ENCODE measurements around the gene HOXC6. TPM values are rescaled to one million over a fixed set of nuclear protein-coding genes. Genes with fewer than 3 reads are reported as not detected.

Gene HOXC6
- 2.6 TPM for total RNA-seq

DNA sequence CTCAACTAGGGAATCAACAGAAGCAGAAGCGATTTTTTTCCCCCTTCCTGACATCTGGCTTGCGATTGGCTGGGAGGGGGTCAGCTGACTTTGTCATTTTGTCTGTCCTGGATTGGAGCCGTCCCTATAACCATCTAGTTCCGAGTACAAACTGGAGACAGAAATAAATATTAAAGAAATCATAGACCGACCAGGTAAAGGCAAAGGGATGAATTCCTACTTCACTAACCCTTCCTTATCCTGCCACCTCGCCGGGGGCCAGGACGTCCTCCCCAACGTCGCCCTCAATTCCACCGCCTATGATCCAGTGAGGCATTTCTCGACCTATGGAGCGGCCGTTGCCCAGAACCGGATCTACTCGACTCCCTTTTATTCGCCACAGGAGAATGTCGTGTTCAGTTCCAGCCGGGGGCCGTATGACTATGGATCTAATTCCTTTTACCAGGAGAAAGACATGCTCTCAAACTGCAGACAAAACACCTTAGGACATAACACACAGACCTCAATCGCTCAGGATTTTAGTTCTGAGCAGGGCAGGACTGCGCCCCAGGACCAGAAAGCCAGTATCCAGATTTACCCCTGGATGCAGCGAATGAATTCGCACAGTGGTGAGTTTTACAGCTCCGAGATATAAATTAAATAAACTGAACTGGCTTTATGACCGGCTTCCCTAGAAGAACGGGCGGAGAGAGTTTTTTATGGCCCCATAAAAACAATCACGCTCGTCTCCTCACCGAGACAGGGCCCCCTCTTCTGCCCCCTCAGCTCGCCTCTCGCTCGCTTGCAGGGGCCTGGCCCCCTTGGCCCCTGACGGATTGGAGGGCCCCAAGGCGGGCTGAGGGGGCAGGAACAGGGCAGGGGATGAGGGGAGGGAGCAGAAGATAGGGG, at the start of gene HOXC6:
HOXC6 (plus strand) TSS at position 127 of the 888 bp plus-strand sequence; CDS start at position 209, 82 bp downstream.
- Histone ChIP-seq H3K4me3 (ENCODE audit: low read length in 3 of 3) (peak within 1 kb of the TSS; percentile 73 to 77 (median 76)), H3K9me3 (ENCODE audit: control insufficient read depth in 3 of 3, low read length in 3 of 3) (no peaks in the 10 kb centered on the region), H3K9ac (ENCODE audit: low read depth in 1 of 3, low read length in 3 of 3) (peak within 1 kb of the TSS; percentile 79 to 88 (median 85)), H3K36me3 (ENCODE audit: control insufficient read depth in 3 of 3, insufficient read depth in 3 of 3, low read length in 3 of 3) (peaks cover 0 to 3% (median 2%) of the 10 kb centered on the region in 3 donors), H3K27ac (ENCODE audit: low read depth, low read length) (peak within 1 kb of the TSS; percentile 99), H3K27me3 (ENCODE audit: control insufficient read depth in 3 of 3, insufficient read depth in 3 of 3, low read length in 3 of 3) (peaks cover 3 to 5% (median 4%) of the 10 kb centered on the region in 3 donors), H3K4me1 (ENCODE audit: control insufficient read depth in 3 of 3, insufficient read depth in 3 of 3, low read length in 3 of 3) (peaks cover 52 to 63% (median 59%) of the 10 kb centered on the region in 3 donors)

DNA sequence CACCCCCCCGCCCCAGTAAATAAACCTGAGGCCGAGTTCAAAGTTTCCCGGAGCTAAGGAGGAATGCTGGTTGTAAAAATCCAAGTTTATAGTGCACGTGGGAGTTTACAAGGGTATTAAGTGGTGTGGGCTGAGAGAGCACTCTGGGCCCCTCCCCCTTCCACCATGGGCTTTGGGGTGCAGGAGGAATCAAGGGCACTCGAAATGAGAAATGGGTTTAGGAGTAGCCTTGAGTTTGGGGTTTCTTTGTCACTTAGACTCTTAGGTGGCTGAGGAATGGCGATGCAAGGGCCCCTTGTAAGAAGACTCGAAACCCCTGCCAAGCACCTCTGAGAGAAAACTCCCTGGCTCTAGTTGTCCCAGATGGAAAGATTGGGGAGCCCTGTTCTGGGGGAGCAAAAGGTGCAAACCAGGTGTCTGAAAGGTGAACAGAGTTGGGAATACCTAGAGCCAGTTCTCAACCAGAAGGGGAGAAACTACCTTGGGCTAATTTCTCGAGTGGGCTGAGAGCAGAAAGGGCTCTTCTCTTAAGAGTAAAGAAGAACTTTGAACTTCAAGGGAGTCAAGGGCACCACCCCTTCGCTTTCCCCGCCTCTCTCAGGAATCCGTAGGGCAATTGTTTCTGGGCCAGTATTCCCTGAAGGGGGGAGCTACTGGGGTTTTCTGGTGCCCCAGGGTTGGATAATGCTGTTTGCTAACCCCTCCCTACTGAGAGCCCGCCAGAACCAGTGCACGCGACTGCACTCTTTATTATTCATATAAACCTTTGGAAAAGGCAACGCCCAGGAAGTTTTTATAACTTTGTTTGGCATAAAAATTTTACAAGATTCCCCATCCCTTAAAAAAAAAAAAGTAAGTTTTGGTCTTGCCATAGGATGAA, 49.5 kb upstream of the HOXC6 start:
- Histone ChIP-seq H3K9me3 (ENCODE audit: control insufficient read depth in 3 of 3, low read length in 3 of 3) (no peaks in the 10 kb centered on the region), H3K9ac (ENCODE audit: low read depth in 1 of 3, low read length in 3 of 3) (no peak overlapping the region), H3K4me1 (ENCODE audit: control insufficient read depth in 3 of 3, insufficient read depth in 3 of 3, low read length in 3 of 3) (peaks cover 24 to 49% (median 25%) of the 10 kb centered on the region in 3 donors), H3K27me3 (ENCODE audit: control insufficient read depth in 3 of 3, insufficient read depth in 3 of 3, low read length in 3 of 3) (peaks cover 33 to 90% (median 41%) of the 10 kb centered on the region in 3 donors), H3K36me3 (ENCODE audit: control insufficient read depth in 3 of 3, insufficient read depth in 3 of 3, low read length in 3 of 3) (no peaks in the 10 kb centered on the region), H3K27ac (ENCODE audit: low read depth, low read length) (peak overlapping the region; percentile 97), H3K4me3 (ENCODE audit: low read length in 3 of 3) (no peak overlapping the region)

DNA sequence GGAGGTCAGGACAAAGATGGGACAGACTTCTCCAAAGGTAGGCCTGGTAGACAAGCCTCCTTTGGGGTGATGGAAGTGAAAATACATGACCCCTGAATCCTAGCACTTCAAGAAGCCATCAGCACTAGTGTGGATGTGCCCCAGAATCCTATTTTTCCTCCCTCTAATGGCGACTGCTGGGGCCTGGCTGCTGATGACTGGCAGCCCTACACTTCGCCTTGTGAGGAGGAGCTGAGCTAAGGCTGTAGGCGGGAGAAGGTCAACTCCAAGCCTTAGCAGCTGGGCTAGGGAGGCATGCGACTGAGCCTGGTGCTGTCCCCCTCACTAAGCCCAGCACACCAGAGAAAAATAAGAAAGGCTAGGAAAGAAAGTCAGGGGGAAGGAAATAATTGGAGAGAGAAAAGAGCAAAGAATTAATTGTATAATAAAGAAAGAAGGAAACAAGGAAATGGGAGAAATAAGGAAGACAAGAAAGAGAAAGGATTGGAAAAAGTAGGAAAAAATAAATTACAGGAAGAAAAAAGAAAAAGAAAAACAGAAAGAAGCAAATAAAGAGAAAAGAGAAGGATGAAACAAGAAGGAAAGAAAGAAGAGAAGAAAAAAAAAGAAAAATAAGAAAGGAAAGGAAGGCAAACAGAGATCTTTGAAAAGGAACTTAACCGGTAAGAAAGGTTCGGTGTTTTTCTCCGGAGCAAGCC, 48.0 kb upstream of the HOXC6 start:
- H3K4me3 ChIP-seq (ENCODE audit: low read length in 3 of 3) = peak overlapping the region; percentile 6 to 70 (median 65)
- peak overlapping the region; percentile 97 for H3K27ac ChIP-seq (ENCODE audit: low read depth, low read length)
- no peaks in the 10 kb centered on the region for H3K36me3 ChIP-seq (ENCODE audit: control insufficient read depth in 3 of 3, insufficient read depth in 3 of 3, low read length in 3 of 3)
- H3K4me1 ChIP-seq (ENCODE audit: control insufficient read depth in 3 of 3, insufficient read depth in 3 of 3, low read length in 3 of 3) = peaks cover 23 to 56% (median 28%) of the 10 kb centered on the region in 3 donors
- no peaks in the 10 kb centered on the region for H3K9me3 ChIP-seq (ENCODE audit: control insufficient read depth in 3 of 3, low read length in 3 of 3)
- H3K27me3 ChIP-seq (ENCODE audit: control insufficient read depth in 3 of 3, insufficient read depth in 3 of 3, low read length in 3 of 3) = peaks cover 37 to 83% (median 40%) of the 10 kb centered on the region in 3 donors
- peak overlapping the region; percentile 84 to 97 (median 90) for H3K9ac ChIP-seq (ENCODE audit: low read depth in 1 of 3, low read length in 3 of 3)

DNA sequence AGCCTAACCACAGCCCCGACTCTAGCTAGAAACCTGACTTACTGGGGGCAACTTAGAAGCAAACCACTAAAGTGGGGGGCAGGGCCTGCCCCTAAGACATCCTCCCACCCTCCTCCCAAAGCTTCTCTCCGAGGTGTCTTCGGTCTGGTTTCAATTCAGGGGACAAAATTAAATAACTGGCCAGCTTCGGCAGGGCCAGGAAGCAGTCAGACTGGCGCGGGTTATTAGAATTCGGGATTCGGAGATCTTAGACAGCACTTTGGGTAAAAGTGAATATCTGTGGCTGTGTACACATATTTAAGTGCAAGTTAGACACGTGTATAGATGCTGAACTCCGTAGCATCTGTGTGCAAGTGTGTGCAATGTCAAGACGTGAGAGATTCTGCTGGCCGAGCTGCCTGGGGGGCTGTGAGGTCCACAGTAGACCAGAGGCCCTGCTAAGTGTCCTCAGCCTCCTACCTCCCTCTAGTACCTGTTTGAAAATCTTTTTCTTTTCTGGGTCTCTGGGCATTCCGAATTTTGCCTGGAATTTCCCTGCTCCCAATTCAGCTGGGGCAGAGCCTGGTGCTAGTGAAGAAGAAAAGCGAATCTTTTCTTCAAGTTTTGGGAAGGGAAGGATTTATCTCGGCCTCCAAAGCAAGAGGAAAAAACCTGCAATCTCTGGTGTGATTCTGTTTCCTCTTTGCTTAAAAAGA, 47.3 kb upstream of the HOXC6 start:
- peak overlapping the region in 2 of 3 donors; percentile 65 to 70 for H3K4me3 ChIP-seq (ENCODE audit: low read length in 3 of 3)
- peaks cover 31 to 76% (median 34%) of the 10 kb centered on the region in 3 donors for H3K27me3 ChIP-seq (ENCODE audit: control insufficient read depth in 3 of 3, insufficient read depth in 3 of 3, low read length in 3 of 3)
- H3K27ac ChIP-seq (ENCODE audit: low read depth, low read length) = peak overlapping the region; percentile 97
- no peaks in the 10 kb centered on the region for H3K9me3 ChIP-seq (ENCODE audit: control insufficient read depth in 3 of 3, low read length in 3 of 3)
- H3K9ac ChIP-seq (ENCODE audit: low read depth in 1 of 3, low read length in 3 of 3) = peak overlapping the region; percentile 84 to 97 (median 90)
- no peaks in the 10 kb centered on the region for H3K36me3 ChIP-seq (ENCODE audit: control insufficient read depth in 3 of 3, insufficient read depth in 3 of 3, low read length in 3 of 3)
- peaks cover 25 to 57% (median 25%) of the 10 kb centered on the region in 3 donors for H3K4me1 ChIP-seq (ENCODE audit: control insufficient read depth in 3 of 3, insufficient read depth in 3 of 3, low read length in 3 of 3)

DNA sequence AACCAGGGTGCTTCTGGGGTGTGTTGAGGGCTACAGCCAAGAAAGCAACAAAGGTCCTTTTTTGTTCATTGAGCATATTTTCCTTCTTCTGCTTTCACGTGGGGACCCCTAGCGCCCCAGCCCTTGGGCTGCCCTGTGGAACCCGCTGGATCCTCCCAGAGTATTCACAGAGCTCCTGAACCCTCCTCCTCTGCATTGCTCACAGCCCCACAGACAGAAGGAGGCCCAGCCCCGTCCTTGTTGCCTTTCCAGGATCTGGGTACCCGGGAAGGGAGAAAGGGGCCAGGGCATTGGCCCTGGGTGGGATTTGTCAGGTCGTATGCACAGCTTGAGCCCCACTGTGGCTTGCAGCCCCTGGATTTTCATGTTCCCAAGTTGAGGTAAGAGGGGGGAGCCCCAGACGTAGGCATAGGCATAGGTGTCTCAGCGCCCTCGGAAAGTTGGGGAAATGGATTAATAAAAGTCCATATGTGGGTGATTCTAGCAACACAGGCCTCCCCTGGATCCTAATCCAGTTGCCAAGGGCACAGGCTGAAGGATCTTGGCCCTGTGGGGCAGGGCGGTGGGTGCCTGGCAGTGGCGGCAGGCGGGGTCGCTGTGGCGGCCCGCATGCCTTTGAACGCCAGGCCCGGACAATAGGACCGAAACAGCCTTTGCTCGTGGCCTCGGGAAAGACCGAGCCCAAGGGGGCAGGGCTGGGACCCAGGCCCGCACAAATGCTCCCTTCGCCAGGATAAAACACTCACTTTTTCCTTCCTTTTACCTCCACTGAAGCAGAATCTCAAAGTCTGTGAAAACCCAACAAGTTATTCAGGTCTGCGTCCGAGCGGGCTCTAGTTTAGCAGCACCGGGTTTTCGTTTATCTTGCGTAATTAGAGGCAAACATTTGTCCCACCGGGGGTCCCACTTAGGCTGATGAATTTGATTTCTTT, 46.3 kb upstream of the HOXC6 start:
- Histone ChIP-seq H3K4me1 (ENCODE audit: control insufficient read depth in 3 of 3, insufficient read depth in 3 of 3, low read length in 3 of 3) (peaks cover 26 to 64% (median 26%) of the 10 kb centered on the region in 3 donors), H3K36me3 (ENCODE audit: control insufficient read depth in 3 of 3, insufficient read depth in 3 of 3, low read length in 3 of 3) (no peaks in the 10 kb centered on the region), H3K9ac (ENCODE audit: low read depth in 1 of 3, low read length in 3 of 3) (peak overlapping the region; percentile 84 to 97 (median 90)), H3K4me3 (ENCODE audit: low read length in 3 of 3) (peak overlapping the region; percentile 65 to 70 (median 70)), H3K9me3 (ENCODE audit: control insufficient read depth in 3 of 3, low read length in 3 of 3) (no peaks in the 10 kb centered on the region), H3K27me3 (ENCODE audit: control insufficient read depth in 3 of 3, insufficient read depth in 3 of 3, low read length in 3 of 3) (peaks cover 27 to 66% (median 39%) of the 10 kb centered on the region in 3 donors), H3K27ac (ENCODE audit: low read depth, low read length) (peak overlapping the region; percentile 97)

DNA sequence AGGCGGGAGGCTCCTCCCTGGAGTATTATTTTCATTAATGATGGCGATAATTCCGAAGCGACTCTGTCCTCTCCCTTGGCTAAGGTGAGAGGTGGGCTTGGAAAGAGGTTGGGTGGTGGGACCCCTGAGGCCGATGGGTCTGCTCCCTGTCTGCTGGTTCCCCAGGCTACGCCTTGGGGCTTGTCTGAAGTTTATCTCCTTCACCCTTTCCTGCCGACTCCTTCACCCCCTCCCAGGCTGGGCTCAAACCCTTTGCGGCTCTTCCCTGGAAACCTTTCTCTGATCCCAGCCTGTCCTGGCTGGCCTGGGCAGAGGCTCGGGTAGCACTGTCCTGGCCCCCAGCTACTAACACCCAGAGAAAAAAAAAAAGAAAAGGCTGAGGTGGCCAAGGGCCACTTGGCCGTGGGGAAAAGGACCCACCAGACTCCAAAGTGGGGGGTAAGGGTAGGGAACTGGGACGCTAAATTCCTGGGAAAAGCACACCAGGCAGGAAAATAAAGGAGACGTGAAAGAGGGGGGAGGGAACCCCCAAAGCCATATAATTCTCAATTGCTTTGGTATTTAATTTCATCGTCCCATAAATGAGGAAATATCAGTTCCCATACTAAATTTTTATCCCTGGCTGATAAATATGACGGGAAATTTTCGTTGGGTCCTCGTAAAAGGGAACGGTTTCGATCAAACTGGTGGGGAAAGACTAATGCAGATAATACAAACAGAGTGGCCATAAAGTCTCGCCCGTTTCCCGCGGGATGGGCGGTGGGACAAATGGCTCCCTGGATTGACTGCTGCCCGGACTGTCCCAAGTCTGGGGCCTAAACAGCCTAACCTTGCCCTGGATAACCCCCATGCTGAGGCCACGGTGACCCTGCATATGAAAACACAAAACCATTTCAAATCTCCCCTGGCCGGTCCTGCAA, 45.3 kb upstream of the HOXC6 start:
- H3K4me1 ChIP-seq (ENCODE audit: control insufficient read depth in 3 of 3, insufficient read depth in 3 of 3, low read length in 3 of 3) = peaks cover 34 to 73% (median 36%) of the 10 kb centered on the region in 3 donors
- peak overlapping the region; percentile 84 to 97 (median 88) for H3K9ac ChIP-seq (ENCODE audit: low read depth in 1 of 3, low read length in 3 of 3)
- peak overlapping the region; percentile 97 for H3K27ac ChIP-seq (ENCODE audit: low read depth, low read length)

DNA sequence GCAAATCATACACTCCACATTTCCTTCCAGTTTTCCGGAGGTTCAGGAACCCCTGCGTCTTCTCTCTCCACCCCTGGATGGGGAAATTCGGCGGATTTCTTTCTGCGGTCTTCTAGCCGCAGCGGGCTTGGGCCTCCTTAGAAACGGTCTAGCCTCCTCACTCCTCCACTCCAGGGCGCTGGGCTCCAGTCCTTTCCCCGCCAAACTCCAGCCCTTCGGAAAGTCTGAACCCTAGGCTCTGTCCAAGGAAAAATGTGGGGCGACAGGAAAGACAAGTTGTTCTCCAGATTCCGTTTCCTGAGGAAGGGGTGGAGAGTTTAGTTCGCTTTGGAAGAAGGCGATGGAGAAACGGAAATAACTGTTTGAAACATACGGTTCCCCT, 44.7 kb upstream of the HOXC6 start:
- Histone ChIP-seq H3K36me3 (ENCODE audit: control insufficient read depth in 3 of 3, insufficient read depth in 3 of 3, low read length in 3 of 3) (no peaks in the 10 kb centered on the region), H3K9ac (ENCODE audit: low read depth in 1 of 3, low read length in 3 of 3) (peak overlapping the region; percentile 84 to 97 (median 88)), H3K27me3 (ENCODE audit: control insufficient read depth in 3 of 3, insufficient read depth in 3 of 3, low read length in 3 of 3) (peaks cover 18 to 56% (median 32%) of the 10 kb centered on the region in 3 donors), H3K4me1 (ENCODE audit: control insufficient read depth in 3 of 3, insufficient read depth in 3 of 3, low read length in 3 of 3) (peaks cover 36 to 75% (median 39%) of the 10 kb centered on the region in 3 donors), H3K27ac (ENCODE audit: low read depth, low read length) (peak overlapping the region; percentile 97), H3K9me3 (ENCODE audit: control insufficient read depth in 3 of 3, low read length in 3 of 3) (no peaks in the 10 kb centered on the region), H3K4me3 (ENCODE audit: low read length in 3 of 3) (peak overlapping the region; percentile 65 to 70 (median 70))

More for the DNA sequence above, 45.3 kb upstream of the HOXC6 start:
- Histone ChIP-seq H3K4me3 (ENCODE audit: low read length in 3 of 3) (peak overlapping the region; percentile 65 to 70 (median 70)), H3K36me3 (ENCODE audit: control insufficient read depth in 3 of 3, insufficient read depth in 3 of 3, low read length in 3 of 3) (no peaks in the 10 kb centered on the region), H3K27me3 (ENCODE audit: control insufficient read depth in 3 of 3, insufficient read depth in 3 of 3, low read length in 3 of 3) (peaks cover 21 to 60% (median 36%) of the 10 kb centered on the region in 3 donors), H3K9me3 (ENCODE audit: control insufficient read depth in 3 of 3, low read length in 3 of 3) (no peaks in the 10 kb centered on the region)
